Osteoblast (primary cell): ENCODE data around the gene PLBD2. TPM values are rescaled to one million over a fixed set of nuclear protein-coding genes. Genes with fewer than 3 reads are reported as not detected.
A peak's percentile ranks its signal among the peaks of the same experiment; 100 is the strongest.
"Not testable (repeated sequence)": the region's sequence is repeated elsewhere in the genome, so short reads cannot be mapped to it uniquely, and the experiment has no call there.

Source experiments
- DNase-seq: peaks from one replicate; pipeline ENCODE4 v3.0.0; 2011; ENCODE audit warnings: low spot score, mixed read lengths; ENCODE audit not compliant: insufficient read length; ENCODE audit errors: missing footprints
- H2AFZ ChIP-seq: 2 replicates; pipeline ENCODE4 v1.6.0; 2011; ENCODE audit warnings: mild to moderate bottlenecking, low read length
- H3K27ac ChIP-seq: 2 replicates; pipeline ENCODE4 v1.5.1; 2011; ENCODE audit warnings: mild to moderate bottlenecking, low read depth, low read length, moderate library complexity
- H3K27me3 ChIP-seq: 2 replicates; pipeline ENCODE4 v1.6.0; 2012; ENCODE audit warnings: mild to moderate bottlenecking, control low read depth, inconsistent platforms, low read length, moderate library complexity; ENCODE audit not compliant: insufficient read depth
- H3K36me3 ChIP-seq: 2 replicates; pipeline ENCODE4 v1.5.1; 2011; ENCODE audit warnings: mild to moderate bottlenecking, low read length, control low read depth, moderate library complexity; ENCODE audit not compliant: insufficient read depth
- H3K4me1 ChIP-seq: 2 replicates; pipeline ENCODE4 v1.5.1; 2011; ENCODE audit warnings: mild to moderate bottlenecking, low read length, control low read depth, moderate library complexity; ENCODE audit not compliant: insufficient read depth
- H3K4me2 ChIP-seq: 2 replicates; pipeline ENCODE4 v1.6.0; 2011; ENCODE audit warnings: mild to moderate bottlenecking, low read length; ENCODE audit not compliant: insufficient read depth
- H3K4me3 ChIP-seq: fragments of 200-600 bp; sonication (generic); 3 replicates; pipeline ENCODE4 v1.5.1; 2012; ENCODE audit warnings: mild to moderate bottlenecking, low read length, inconsistent platforms; ENCODE audit not compliant: insufficient read depth
- H3K79me2 ChIP-seq: 2 replicates; pipeline ENCODE4 v1.6.0; 2012; ENCODE audit warnings: mild to moderate bottlenecking, low read length, control low read depth, inconsistent platforms; ENCODE audit not compliant: insufficient read depth
- H3K9me3 ChIP-seq: 2 replicates; pipeline ENCODE4 v1.5.1; 2011; ENCODE audit warnings: low read depth, low read length, control low read depth
- H4K20me1 ChIP-seq: 2 replicates; pipeline ENCODE4 v1.6.0; 2012; ENCODE audit warnings: mild to moderate bottlenecking, low read length, control low read depth; ENCODE audit not compliant: insufficient read depth
- CTCF ChIP-seq: IDR thresholded peaks from 2 replicates; pipeline ENCODE4 v1.5.1; 2011; ENCODE audit warnings: mild to moderate bottlenecking, low read depth, low read length, moderate library complexity; ENCODE audit errors: extremely low read depth
- total RNA-seq: library from RNA; depleted of rRNA; stranded (reverse); fragments of >200 nt; gene quantifications from 2 replicates; pipeline ENCODE4 v1.2.3, GENCODE V29; 2012

The PLBD2 gene
- total RNA-seq, 1 donor = 69.1 TPM

GRCh38 chr12:113348849-113349536 is 9.4 kb upstream of the PLBD2 start:
- no peak overlapping the region for H3K4me2 ChIP-seq
- no peaks in the 10 kb centered on the region for H3K36me3 ChIP-seq
- peak overlapping the region; percentile 35 for H2AFZ ChIP-seq
- no peak for DNase-seq
- no peaks in the 10 kb centered on the region for H3K79me2 ChIP-seq
- H3K27me3 ChIP-seq = no peaks in the 10 kb centered on the region
- H4K20me1 ChIP-seq = no peaks in the 10 kb centered on the region
- H3K4me1 ChIP-seq = no peaks in the 10 kb centered on the region
- H3K4me3 ChIP-seq = no peak overlapping the region
- TF ChIP-seq CTCF = no peak
- no peaks in the 10 kb centered on the region for H3K9me3 ChIP-seq
- no peak overlapping the region for H3K27ac ChIP-seq

- Histone ChIP-seq H3K79me2 (no peaks in the 10 kb centered on the region), H3K27ac (no peak overlapping the region), H3K9me3 (no peaks in the 10 kb centered on the region), H3K4me1 (no peaks in the 10 kb centered on the region), H4K20me1 (no peaks in the 10 kb centered on the region), H3K4me3 (no peak overlapping the region), H2AFZ (no peak overlapping the region), H3K27me3 (no peaks in the 10 kb centered on the region), H3K36me3 (no peaks in the 10 kb centered on the region), H3K4me2 (no peak overlapping the region)
- DNase-seq = no peak
- no peak for TF ChIP-seq CTCF
Measured at GRCh38 chr12:113351089-113351488, 7.3 kb upstream of the PLBD2 start.

- H2AFZ ChIP-seq, H3K27ac ChIP-seq, H3K4me3 ChIP-seq, H3K36me3 ChIP-seq, H3K27me3 ChIP-seq, H3K4me1 ChIP-seq, H3K9me3 ChIP-seq, H4K20me1 ChIP-seq, DNase-seq, H3K4me2 ChIP-seq: not testable (repeated sequence)
- peaks cover 10% of the 10 kb centered on the region for H3K79me2 ChIP-seq
Measured at GRCh38 chr12:113354192-113354591, 4.2 kb upstream of the PLBD2 start.

GRCh38 chr12:113359133-113359938 is 949 bp downstream of the PLBD2 start:
- no peak for TF ChIP-seq CTCF
- H3K27ac ChIP-seq = peak overlapping the region; percentile 47

More at GRCh38 chr12:113359133-113359938, 949 bp downstream of the PLBD2 start:
- H3K4me3 ChIP-seq = peak overlapping the region; percentile 97
- H3K4me2 ChIP-seq = peak overlapping the region; percentile 96
- peaks cover 10% of the 10 kb centered on the region for H4K20me1 ChIP-seq
- DNase-seq = peak; percentile 93
- H3K36me3 ChIP-seq = no peaks in the 10 kb centered on the region
- H3K27me3 ChIP-seq = no peaks in the 10 kb centered on the region
- peaks cover 43% of the 10 kb centered on the region for H3K79me2 ChIP-seq
- peaks cover 8% of the 10 kb centered on the region for H3K4me1 ChIP-seq
- H3K9me3 ChIP-seq = no peaks in the 10 kb centered on the region
- peak overlapping the region; percentile 81 for H2AFZ ChIP-seq
